ENCODE measurements around the gene EPPIN. TPM values are rescaled to one million over a fixed set of nuclear protein-coding genes. Genes with fewer than 3 reads are reported as not detected.

The EPPIN gene
- polyA plus RNA-seq, 4 donors, result 0.08 to 0.65 (median 0.31) TPM

DNA sequence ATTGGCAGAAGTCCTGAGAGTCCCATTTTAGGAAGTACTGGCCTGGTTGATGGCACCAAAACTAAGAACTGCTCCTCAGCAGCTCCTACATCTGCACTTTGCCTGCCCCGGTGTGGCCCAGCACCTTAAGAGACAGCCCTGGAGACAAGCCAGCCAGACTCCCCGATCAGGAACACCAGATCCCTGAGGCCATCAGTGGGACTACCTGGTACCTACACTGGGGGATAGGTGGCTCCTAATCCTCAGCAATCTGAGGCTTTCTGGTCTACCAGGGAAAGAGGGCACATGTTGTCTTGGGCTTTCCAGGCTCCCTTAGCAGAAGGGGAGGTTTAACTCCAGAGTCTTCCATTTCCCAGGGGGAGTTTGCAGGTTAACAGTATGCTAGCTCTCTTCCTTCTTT, 7.8 kb downstream of the EPPIN start, which contains the start of gene WFDC6:
Gene WFDC6 (minus strand): TSS at position 101 of the 400 bp plus-strand sequence. CDS start 75 bp downstream, at position 26.
- DNase-seq (ENCODE audit: low read depth in 4 of 4, low spot score in 2 of 4), result no peak

DNA sequence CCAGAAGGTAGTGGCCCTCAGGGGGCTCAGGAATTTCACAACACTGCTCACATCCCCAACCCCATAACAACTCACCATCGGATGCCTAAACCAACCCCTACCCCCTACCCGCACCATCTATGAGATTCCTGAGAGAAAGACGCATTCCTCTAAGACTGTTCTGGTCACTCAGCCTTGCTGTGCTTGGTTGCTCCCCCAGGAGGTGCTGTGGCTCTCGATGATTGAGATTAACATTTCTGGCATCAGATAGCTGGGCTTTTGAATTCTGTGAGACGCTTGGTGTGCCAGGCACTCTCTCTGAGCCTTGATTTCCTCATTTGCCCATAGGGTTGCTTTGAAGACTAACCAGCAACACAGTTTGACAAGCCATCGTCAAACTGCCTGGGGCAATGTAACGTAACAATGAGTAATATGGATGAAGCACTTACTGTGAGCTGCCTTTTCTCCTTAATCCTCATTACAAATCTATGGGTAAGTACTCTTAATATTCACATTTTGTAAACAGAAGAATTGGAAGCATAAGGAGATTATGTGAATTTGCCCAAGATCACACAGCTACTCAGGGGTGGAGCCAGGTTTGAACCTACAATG, 8.9 kb downstream of the EPPIN start:
- DNase-seq (ENCODE audit: low read depth in 4 of 4, low spot score in 2 of 4), result no peak

DNA sequence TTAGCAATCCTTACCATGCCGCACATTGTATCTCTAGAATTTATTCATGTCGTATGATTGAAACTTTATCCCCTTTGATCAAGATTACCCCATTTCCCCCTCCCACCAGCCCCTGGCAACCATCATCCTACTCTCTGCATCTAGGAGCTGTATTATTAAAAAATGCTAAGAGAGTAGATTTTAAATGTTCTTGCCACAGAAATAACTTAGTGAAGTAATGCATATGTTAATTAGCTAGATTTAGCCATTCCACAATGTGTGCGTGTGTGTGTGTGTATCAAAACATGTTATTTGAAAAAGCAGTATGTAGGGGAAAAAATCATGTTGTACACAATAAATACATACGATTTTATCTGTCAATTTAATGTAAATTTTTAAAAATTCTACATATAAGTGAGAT, 19.9 kb downstream of the EPPIN start:
- no peak for DNase-seq (ENCODE audit: low read depth in 4 of 4, low spot score in 2 of 4)

DNA sequence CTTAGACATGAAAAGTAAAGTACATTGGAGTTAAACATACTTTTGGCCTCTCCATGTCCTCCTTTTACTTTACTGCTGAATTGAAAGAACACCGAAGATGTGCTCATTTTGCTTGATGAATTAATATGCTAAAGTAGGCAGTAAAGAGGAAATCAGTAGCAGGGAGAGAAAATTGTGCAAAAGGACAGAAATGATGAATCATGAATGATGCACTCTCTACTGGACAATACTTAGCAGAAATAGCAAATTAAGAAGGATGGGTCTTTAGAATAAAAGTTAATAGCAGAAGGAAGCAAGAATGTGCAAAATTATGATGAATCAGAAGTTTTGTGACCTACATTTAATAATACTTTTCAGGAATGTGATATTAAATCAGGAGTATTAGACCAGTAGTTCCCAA, 23.4 kb downstream of the EPPIN start:
- no peak for DNase-seq (ENCODE audit: low read depth in 4 of 4, low spot score in 2 of 4)

DNA sequence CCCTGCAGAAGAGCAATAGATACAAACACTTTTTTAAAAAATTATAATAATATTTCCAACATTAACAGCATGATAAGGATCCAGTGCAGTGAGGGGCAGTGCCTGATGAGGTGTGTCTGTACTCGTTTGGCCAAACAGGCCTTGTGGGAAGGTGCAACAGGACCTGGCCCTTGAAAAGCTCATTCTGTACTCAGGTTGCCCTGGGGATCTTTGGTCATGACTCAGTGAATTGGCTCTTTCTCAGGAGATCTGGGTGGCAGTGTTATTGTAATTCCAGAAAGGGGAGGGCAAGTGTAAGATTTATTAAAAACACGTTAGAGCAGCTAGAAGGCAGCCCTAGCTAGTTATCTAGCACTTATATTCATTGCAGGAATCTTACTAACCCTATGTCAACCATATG, 28.9 kb downstream of the EPPIN start:
- peak in 2 of 4 donors; percentile 3 to 25 for DNase-seq (ENCODE audit: low read depth in 4 of 4, low spot score in 2 of 4)

DNA sequence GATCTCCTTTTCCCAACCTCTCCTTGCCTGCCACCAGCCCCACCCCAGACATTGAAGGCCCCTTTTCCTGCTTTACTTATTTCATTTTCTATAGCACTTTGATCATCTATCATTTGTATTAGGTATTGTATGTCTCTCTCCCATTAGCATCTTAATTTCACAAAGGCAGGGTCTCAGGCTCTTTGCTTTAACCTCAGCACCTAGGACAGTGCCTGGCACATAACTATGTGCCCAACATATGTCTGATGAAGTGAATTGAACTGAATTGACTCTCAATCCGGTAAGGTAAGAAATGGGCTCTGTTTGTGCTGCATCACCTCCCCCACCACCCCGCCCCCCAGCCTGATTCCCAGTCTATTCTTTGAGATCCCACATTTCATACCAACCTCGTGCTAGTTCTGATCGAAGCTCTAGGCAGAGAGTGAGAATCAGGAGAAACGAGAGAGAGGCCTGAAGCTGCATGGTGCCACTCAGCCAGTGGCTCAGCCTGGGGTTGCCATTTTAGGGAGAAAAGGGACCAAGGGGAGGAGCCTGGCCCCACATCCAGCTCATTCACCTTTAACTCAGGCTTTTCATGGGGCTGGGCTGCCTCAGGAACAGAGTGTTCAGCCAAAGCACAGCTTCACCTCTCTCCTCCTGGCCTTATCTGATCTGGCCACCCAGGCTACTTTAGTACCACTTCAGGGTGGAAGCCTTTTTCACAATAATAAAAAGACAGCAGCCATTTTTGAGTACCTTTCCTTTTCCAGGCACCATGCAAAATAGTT, 31.9 kb downstream of the EPPIN start, which contains the start of gene SPINT3:
Gene SPINT3 (minus strand): TSS at position 476 of the 767 bp plus-strand sequence. CDS start 14 bp downstream, at position 462.
- DNase-seq (ENCODE audit: low read depth in 4 of 4, low spot score in 2 of 4), result no peak

DNA sequence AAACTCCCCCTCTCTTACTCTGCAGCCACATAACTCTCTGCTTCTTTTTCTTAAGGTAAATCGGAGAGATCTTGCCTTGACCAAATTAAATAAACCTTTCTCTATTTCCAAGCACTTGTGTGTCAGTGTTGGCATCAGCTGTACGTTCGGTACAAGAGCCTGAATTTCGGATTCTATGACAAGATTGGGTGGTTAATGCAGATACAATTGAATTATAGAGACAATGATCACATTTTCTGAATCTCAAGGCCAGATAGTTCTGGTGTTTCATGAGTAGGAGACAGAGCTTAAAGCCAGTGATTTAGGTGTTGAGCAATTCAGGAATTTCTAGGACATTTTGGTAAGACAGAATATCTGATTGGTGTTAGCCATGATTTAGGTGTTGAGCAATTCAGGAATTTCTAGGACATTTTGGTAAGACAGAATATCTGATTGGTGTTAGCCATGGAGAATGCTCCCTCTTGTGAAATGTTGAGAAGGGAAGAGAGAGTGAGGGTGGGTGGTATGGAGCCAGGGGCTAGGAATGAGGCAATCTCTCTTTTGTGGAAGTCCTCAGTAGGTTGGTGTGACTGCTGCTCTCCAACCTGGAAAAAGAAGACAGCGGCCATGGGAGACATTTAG, 36.8 kb downstream of the EPPIN start:
- no peak for DNase-seq (ENCODE audit: low read depth in 4 of 4, low spot score in 2 of 4)

DNA sequence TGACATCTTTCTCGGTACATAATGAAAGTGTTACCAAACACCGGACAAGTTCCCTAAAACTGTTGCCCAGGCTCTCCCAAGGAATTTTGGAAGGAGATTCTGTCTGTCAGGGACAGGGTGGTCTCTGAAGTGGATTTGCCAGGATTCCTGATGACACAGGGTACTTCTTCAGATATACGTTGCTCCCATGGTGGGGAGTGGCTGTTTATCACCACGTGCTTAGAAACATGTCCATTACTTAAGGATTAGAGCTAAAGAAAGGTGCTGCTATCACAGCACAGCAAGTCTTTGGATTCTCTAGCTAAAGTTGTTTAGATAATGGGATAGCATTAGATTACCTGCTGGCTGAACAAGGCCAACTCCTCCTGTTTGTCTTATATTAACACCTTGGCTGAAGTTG, 38.1 kb downstream of the EPPIN start:
- no peak for DNase-seq (ENCODE audit: low read depth in 4 of 4, low spot score in 2 of 4)

DNA sequence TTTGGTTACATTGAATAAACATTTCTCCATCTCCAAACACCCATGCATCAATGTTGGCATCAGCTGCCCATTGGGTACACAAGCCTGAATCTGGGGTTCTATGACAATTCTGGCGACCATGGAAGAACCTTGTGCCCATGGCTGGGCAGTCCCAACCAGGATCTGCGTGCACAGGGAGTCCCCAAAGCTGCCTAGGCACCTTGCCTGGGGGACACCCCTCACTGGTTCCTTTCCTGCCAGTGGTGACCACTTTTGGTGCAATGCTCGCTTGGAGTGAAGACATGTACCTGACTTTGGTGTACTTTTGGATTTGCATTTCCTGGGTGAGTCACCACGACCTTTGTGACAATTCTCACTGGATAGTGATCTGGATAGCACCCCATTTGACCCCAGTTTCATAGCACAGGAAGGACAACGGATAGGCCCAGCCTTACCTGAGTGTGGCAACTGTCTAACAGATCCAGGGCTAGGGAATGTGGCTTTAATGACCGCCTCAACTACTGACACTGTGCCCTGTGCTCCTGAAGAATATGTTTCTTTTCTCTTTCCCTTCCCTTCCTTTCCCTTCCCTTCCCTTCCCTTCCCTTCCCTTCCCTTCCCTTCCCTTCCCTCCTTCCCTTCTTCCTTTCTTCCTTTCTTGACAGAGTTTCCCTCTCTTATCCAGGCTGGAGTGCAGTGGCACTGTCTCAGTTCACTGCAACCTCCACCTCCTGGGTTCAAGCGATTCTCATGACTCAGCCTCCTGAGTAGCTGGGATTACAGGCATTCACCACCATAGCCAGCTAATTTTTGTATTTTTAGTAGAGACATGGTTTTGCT, 38.9 kb downstream of the EPPIN start:
- DNase-seq (ENCODE audit: low read depth in 4 of 4, low spot score in 2 of 4), result no peak

DNA sequence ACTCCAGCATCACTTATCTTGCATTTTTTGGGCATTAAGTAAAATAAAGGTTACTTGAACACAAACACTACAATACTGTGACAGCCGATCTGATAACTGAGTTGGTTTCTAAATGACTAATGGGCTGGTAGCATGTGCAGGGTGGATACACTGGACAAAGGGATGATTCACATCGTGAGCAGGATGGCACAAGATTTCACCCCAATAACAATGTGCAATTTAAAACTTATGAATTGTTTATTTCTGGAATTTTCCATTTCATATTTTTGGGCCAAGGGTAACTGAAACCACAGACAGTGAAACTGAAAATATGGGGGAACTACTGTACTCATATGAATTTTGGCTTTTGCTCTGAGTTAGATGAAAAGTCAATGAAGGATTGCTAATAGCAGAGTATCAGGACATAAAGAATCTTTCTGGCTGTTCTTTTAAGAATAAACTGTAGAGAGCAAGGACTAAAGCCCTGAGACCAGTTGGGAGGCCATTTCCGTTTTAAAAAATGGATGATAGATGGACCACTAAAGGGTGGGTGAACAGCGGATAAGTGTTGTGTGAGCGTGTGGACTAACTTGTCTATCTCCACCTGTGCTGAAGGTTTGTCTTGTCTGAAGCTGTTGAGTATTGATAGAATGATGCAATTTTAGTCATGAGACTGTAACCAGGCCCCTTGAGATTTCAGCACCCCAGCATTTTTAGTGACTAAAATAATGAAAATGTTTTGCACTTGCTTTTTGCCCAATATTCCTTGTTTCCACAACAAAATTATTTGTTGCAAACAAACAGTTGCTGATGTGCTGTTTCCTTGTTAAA, 40.0 kb downstream of the EPPIN start:
- no peak for DNase-seq (ENCODE audit: low read depth in 4 of 4, low spot score in 2 of 4)

DNA sequence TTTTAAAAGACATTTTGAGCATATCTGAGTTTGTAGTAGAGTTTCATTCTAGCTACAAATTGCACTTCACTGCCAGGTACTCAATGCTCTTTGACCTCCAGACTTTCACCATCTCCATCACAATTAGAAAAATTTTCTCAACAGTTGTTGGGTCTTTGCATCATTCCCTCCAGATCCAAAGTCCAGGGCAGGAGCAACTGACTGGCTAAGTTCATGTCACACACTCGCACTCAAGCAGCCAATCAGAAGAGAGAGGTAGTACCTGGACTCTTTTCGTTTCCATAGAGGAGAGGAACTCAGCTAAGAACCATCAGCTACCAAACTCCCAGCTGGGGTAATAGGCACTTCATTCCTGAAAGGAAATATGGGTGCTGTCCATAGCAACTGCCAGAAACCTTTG, 40.8 kb downstream of the EPPIN start:
- no peak for DNase-seq (ENCODE audit: low read depth in 4 of 4, low spot score in 2 of 4)

DNA sequence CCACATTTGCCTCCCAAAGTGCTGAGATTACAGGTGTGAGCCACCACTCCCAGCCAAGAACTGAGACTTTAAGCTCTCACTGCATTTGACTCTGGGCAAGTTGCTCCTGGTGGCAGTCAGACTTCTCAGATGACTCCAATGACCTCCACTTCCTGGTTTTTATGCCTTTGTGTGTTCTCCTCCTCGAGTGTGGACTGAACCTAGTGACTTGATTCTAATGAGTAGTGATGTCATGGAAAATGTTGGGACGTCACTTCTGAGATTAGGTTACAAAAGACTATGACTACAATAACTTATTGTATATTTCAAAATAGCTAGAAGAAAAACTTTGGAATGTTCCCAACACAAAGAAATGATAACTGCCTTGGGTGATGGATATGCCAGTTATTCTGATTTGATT, 43.8 kb downstream of the EPPIN start:
- no peak for DNase-seq (ENCODE audit: low read depth in 4 of 4, low spot score in 2 of 4)

DNA sequence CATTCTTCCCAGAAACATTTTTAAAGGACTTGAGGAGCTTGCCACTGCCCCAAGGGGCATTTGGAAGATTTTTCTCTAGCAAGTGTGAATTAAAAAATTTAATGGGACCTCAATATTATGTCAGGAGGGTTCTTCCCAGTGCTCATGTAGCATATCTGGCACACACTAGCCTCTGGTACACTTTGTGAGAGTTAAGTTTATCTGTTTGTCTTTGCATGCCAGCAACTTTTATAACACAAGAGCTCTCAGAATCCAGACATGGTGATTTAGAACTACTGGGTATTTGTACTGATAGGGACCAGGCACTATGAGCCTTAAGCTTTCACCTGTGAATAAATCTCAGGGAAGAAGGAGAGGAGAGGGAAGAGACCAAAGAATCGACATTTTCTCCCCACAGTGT, 44.6 kb downstream of the EPPIN start:
- no peak for DNase-seq (ENCODE audit: low read depth in 4 of 4, low spot score in 2 of 4)

DNA sequence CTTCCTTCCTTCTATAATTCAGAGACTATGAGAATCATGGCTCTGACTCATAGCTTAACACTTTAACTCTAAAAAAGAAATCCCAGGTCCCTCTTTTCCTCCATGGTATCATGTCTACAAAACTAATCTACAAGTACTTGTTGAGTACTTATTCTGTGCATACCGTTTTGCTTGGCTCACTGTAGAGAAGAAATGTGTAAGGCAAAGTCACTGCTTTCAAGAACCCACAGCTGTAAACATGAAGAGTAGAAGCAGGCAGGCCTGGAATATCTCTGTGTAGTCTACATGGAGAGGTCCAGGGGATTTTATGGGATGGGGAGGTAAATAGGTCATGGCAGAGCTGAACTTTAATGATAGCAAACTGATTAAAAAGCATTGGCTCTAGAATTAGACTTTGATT, 45.6 kb downstream of the EPPIN start:
- no peak for DNase-seq (ENCODE audit: low read depth in 4 of 4, low spot score in 2 of 4)

DNA sequence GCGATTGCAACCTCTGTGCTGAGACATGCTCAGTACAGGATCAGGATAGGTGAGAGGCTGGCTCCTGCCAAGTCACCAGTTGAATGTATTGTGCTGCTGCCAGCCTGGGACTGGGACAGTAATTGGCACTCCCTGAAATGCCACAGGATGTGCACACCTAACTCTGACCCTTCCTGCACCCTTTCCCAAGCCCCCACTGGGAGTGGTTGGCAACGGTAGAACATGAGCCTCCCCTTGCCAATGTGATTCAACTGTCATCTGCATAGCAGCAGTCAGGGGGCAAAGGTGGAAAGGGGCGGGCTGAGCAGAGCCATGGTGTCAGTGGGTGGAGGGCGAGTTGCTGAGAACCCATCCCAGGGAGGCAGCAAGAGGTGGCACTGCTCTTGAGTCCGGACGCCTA, 47.2 kb downstream of the EPPIN start:
- no peak for DNase-seq (ENCODE audit: low read depth in 4 of 4, low spot score in 2 of 4)

DNA sequence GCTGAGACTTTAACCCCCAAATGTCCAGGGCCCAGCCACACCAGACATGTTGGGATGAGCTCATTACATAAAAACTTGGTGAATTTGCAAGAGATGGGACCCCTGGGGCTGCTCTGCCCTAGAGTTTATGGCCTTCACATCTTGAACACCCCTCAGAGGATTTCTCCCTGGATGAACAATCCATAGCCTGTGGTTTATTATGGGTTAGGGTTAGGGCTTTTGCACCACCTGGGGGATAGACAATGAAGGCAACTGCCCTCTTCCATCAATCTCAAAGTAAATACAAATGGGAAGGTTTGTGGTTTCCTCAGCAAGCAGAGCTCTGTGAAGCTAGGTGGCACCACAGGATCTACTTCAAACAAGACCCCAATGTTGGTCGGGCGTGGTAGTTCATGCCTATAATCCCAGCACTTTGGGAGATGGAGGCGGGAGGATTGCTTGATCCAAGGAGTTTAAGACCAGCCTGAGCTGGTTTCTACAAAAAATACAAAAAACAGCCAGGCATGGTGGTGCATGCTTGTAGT, 49.2 kb downstream of the EPPIN start:
- DNase-seq (ENCODE audit: low read depth in 4 of 4, low spot score in 2 of 4), result no peak

DNA sequence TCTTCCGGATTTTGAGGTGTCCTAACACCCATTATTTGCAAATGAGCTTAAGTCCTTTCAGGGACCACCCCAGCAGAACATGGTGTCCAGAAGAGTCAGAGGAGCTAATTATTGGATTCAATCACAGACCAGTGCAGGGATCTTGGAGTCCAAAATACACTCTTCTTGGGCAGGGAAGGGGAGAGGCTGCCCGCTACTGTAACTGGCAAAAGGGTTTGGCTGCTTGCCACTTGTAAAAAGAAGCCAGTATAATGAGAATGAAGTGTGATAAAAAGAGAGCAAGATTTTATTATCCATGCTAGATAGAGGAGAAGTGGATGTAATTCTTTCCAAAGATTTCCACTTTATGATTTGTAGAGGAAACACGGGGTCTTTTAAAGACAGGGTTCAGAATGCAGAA, 51.0 kb downstream of the EPPIN start:
- no peak for DNase-seq (ENCODE audit: low read depth in 4 of 4, low spot score in 2 of 4)

DNA sequence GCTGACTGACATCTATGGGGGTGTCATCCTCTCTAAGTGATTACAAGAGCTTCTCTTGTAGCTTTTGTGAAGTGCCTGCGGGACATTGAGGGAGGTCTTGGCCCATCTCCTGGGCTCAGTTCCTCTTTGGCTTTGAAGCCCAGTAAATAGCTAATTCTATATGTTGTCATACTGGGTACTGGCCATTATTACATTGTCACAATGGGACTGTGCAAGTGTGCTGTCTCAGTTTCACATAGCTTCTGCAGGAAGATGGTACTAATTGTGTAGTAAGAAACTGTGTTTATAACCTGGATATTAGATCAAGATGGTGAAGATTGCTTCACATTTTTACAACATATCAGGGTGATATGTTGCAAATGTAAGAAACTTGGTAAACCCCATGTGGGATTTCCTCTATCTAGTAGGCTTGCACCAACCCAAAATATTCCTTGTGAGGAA, 51.7 kb downstream of the EPPIN start:
- DNase-seq (ENCODE audit: low read depth in 4 of 4, low spot score in 2 of 4), result no peak
